ENCODE data around the gene LMTK3.
"Not testable (repeated sequence)": the region's sequence is repeated elsewhere in the genome, so short reads cannot be mapped to it uniquely, and the experiment has no call there.

Gene LMTK3

GRCh38 chr19:48502350-48503018, 9.2 kb downstream of the LMTK3 start:
- no peak for DNase-seq

GRCh38 chr19:48501494-48502349, 9.9 kb downstream of the LMTK3 start:
- no peak for DNase-seq

GRCh38 chr19:48500830-48501493, 10.7 kb downstream of the LMTK3 start:
- DNase-seq = no peak

GRCh38 chr19:48499316-48500090, 12.1 kb downstream of the LMTK3 start:
- no peak for DNase-seq

- no peak for DNase-seq
These were observed 12.9 kb downstream of the LMTK3 start for GRCh38 chr19:48498595-48499311.

- no peak for DNase-seq
These were observed 13.7 kb downstream of the LMTK3 start for GRCh38 chr19:48497728-48498594.

GRCh38 chr19:48496959-48497727, 14.5 kb downstream of the LMTK3 start:
- DNase-seq = no peak

- no peak for DNase-seq
These were observed 16.2 kb downstream of the LMTK3 start for GRCh38 chr19:48495396-48495795.

- DNase-seq = no peak
These were observed 17.8 kb downstream of the LMTK3 start for GRCh38 chr19:48493718-48494401.

- peak; percentile 94 for DNase-seq
These were observed 18.5 kb downstream of the LMTK3 start for GRCh38 chr19:48492925-48493717.

- no peak for DNase-seq
These were observed 19.9 kb downstream of the LMTK3 start for GRCh38 chr19:48491793-48492123.

GRCh38 chr19:48490981-48491792, 20.4 kb downstream of the LMTK3 start:
- DNase-seq = no peak

GRCh38 chr19:48489608-48490216, 21.9 kb downstream of the LMTK3 start:
- peak; percentile 25 for DNase-seq

GRCh38 chr19:48488478-48488877, 23.2 kb downstream of the LMTK3 start:
- not testable (repeated sequence) for DNase-seq

- DNase-seq = peak; percentile 71
These were observed 23.7 kb downstream of the LMTK3 start for GRCh38 chr19:48487948-48488347.

GRCh38 chr19:48487544-48487943, 24.1 kb downstream of the LMTK3 start:
- no peak for DNase-seq

- not testable (repeated sequence) for DNase-seq
These were observed 24.9 kb downstream of the LMTK3 start for GRCh38 chr19:48486706-48487105.
